Measurements from ENCODE around the gene KIAA0319L.
"Not testable (repeated sequence)": the region's sequence is repeated elsewhere in the genome, so short reads cannot be mapped to it uniquely, and the experiment has no call there.

The KIAA0319L gene

GRCh38 chr1:35587736-35588135 is 30.5 kb upstream of the KIAA0319L start:
- H2BK120ac ChIP-seq (ENCODE audit: low read depth, low read length): no peak overlapping the region
- H3K23ac ChIP-seq (ENCODE audit: low read length in 2 of 2): no peak overlapping the region
- H3K18ac ChIP-seq (ENCODE audit: low read depth in 1 of 2, low read length in 2 of 2): no peak overlapping the region
- no peaks in the 10 kb centered on the region for H3K4me1 ChIP-seq (ENCODE audit: control insufficient read depth, insufficient read depth, low read depth, low read length)
- no peak overlapping the region for H3K14ac ChIP-seq (ENCODE audit: low read length in 2 of 2)
- no peak overlapping the region for H3K27ac ChIP-seq (ENCODE audit: low read length, poor library complexity, severe bottlenecking)
- DNase-seq: no peak
- H3K9ac ChIP-seq (ENCODE audit: low read length): no peak overlapping the region
- H3K27me3 ChIP-seq (ENCODE audit: control insufficient read depth in 1 of 2, insufficient read depth in 1 of 2, low read length in 2 of 2): no peaks in the 10 kb centered on the region
- H2AFZ ChIP-seq (ENCODE audit: low read depth, low read length): no peak overlapping the region
- no peak overlapping the region for H4K8ac ChIP-seq (ENCODE audit: low read length)
- no peak overlapping the region for H2BK15ac ChIP-seq (ENCODE audit: low read depth, poor library complexity, severe bottlenecking)
- H2AK5ac ChIP-seq (ENCODE audit: low read length, severe bottlenecking): no peak overlapping the region
- no peaks in the 10 kb centered on the region for H3K79me1 ChIP-seq (replicated peaks; ENCODE audit: low read length, poor library complexity, severe bottlenecking)
- H3K9me3 ChIP-seq (ENCODE audit: control insufficient read depth, low read length): no peaks in the 10 kb centered on the region
- H3K4ac ChIP-seq (ENCODE audit: low read depth in 1 of 2, low read length in 2 of 2): no peak overlapping the region
- WGBS: 91% methylated on average over 3 of the region's 6 CpGs
- no peak overlapping the region for H3K4me3 ChIP-seq (ENCODE audit: insufficient read depth in 1 of 2, low read depth in 1 of 2, low read length in 2 of 2)
- H3K36me3 ChIP-seq (ENCODE audit: control insufficient read depth in 1 of 2, insufficient read depth in 2 of 2, low read depth in 1 of 2, low read length in 2 of 2): peaks cover 7 to 12% of the 10 kb centered on the region in 2 experiments
- no peak overlapping the region for H2BK12ac ChIP-seq (ENCODE audit: low read length in 2 of 2)
- H4K91ac ChIP-seq (ENCODE audit: low read length): no peak overlapping the region
- H2BK5ac ChIP-seq (ENCODE audit: low read depth, low read length, poor library complexity, severe bottlenecking): no peak overlapping the region
- H3K4me2 ChIP-seq (ENCODE audit: low read length, poor library complexity, severe bottlenecking): no peak overlapping the region

- H2AFZ ChIP-seq (ENCODE audit: low read depth, low read length): no peak overlapping the region
- H4K8ac ChIP-seq (ENCODE audit: low read length): no peak overlapping the region
- no peaks in the 10 kb centered on the region for H3K9me3 ChIP-seq (ENCODE audit: control insufficient read depth, low read length)
- WGBS: 93% methylated on average over 7 of the region's 7 CpGs
- DNase-seq: no peak
- no peak overlapping the region for H3K4me3 ChIP-seq (ENCODE audit: insufficient read depth in 1 of 2, low read depth in 1 of 2, low read length in 2 of 2)
- peaks cover 7 to 12% of the 10 kb centered on the region in 2 experiments for H3K36me3 ChIP-seq (ENCODE audit: control insufficient read depth in 1 of 2, insufficient read depth in 2 of 2, low read depth in 1 of 2, low read length in 2 of 2)
- H3K9ac ChIP-seq (ENCODE audit: low read length): no peak overlapping the region
- H3K4ac ChIP-seq (ENCODE audit: low read depth in 1 of 2, low read length in 2 of 2): no peak overlapping the region
- no peak overlapping the region for H4K91ac ChIP-seq (ENCODE audit: low read length)
- H2BK5ac ChIP-seq (ENCODE audit: low read depth, low read length, poor library complexity, severe bottlenecking): no peak overlapping the region
- H3K18ac ChIP-seq (ENCODE audit: low read depth in 1 of 2, low read length in 2 of 2): no peak overlapping the region
- H3K27ac ChIP-seq (ENCODE audit: low read length, poor library complexity, severe bottlenecking): no peak overlapping the region
- H3K4me2 ChIP-seq (ENCODE audit: low read length, poor library complexity, severe bottlenecking): no peak overlapping the region
- H2AK5ac ChIP-seq (ENCODE audit: low read length, severe bottlenecking): no peak overlapping the region
- H2BK120ac ChIP-seq (ENCODE audit: low read depth, low read length): no peak overlapping the region
- no peak overlapping the region for H2BK12ac ChIP-seq (ENCODE audit: low read length in 2 of 2)
- no peaks in the 10 kb centered on the region for H3K4me1 ChIP-seq (ENCODE audit: control insufficient read depth, insufficient read depth, low read depth, low read length)
- H3K23ac ChIP-seq (ENCODE audit: low read length in 2 of 2): no peak overlapping the region
- no peaks in the 10 kb centered on the region for H3K79me1 ChIP-seq (replicated peaks; ENCODE audit: low read length, poor library complexity, severe bottlenecking)
- no peak overlapping the region for H3K14ac ChIP-seq (ENCODE audit: low read length in 2 of 2)
- H2BK15ac ChIP-seq (ENCODE audit: low read depth, poor library complexity, severe bottlenecking): no peak overlapping the region
- H3K27me3 ChIP-seq (ENCODE audit: control insufficient read depth in 1 of 2, insufficient read depth in 1 of 2, low read length in 2 of 2): no peaks in the 10 kb centered on the region
Measured at GRCh38 chr1:35586808-35587207, 29.6 kb upstream of the KIAA0319L start.

- H3K27ac ChIP-seq (ENCODE audit: low read length, poor library complexity, severe bottlenecking); H3K36me3 ChIP-seq (ENCODE audit: control insufficient read depth in 1 of 2, insufficient read depth in 2 of 2, low read depth in 1 of 2, low read length in 2 of 2); H2BK120ac ChIP-seq (ENCODE audit: low read depth, low read length); H3K4me3 ChIP-seq (ENCODE audit: insufficient read depth in 1 of 2, low read depth in 1 of 2, low read length in 2 of 2); H2AK5ac ChIP-seq (ENCODE audit: low read length, severe bottlenecking); H3K9me3 ChIP-seq (ENCODE audit: control insufficient read depth, low read length); H3K18ac ChIP-seq (ENCODE audit: low read depth in 1 of 2, low read length in 2 of 2); H4K8ac ChIP-seq (ENCODE audit: low read length); H2AFZ ChIP-seq (ENCODE audit: low read depth, low read length); H3K4me2 ChIP-seq (ENCODE audit: low read length, poor library complexity, severe bottlenecking); H3K79me1 ChIP-seq (replicated peaks; ENCODE audit: low read length, poor library complexity, severe bottlenecking); H3K23ac ChIP-seq (ENCODE audit: low read length in 2 of 2); H3K27me3 ChIP-seq (ENCODE audit: control insufficient read depth in 1 of 2, insufficient read depth in 1 of 2, low read length in 2 of 2); H2BK5ac ChIP-seq (ENCODE audit: low read depth, low read length, poor library complexity, severe bottlenecking); H2BK12ac ChIP-seq (ENCODE audit: low read length in 2 of 2); DNase-seq; H3K14ac ChIP-seq (ENCODE audit: low read length in 2 of 2); H2BK15ac ChIP-seq (ENCODE audit: low read depth, poor library complexity, severe bottlenecking); H4K91ac ChIP-seq (ENCODE audit: low read length); H3K4ac ChIP-seq (ENCODE audit: low read depth in 1 of 2, low read length in 2 of 2); H3K4me1 ChIP-seq (ENCODE audit: control insufficient read depth, insufficient read depth, low read depth, low read length); H3K9ac ChIP-seq (ENCODE audit: low read length): not testable (repeated sequence)
- 88% methylated on average over 1 of the region's 1 CpG for WGBS
Measured at GRCh38 chr1:35585805-35586204, 28.6 kb upstream of the KIAA0319L start.

- Histone ChIP-seq H2BK15ac (ENCODE audit: low read depth, poor library complexity, severe bottlenecking) (no peak overlapping the region), H3K27ac (ENCODE audit: low read length, poor library complexity, severe bottlenecking) (no peak overlapping the region), H3K36me3 (ENCODE audit: control insufficient read depth in 1 of 2, insufficient read depth in 2 of 2, low read depth in 1 of 2, low read length in 2 of 2) (peaks cover 0 to 3% of the 10 kb centered on the region in 2 experiments), H3K27me3 (ENCODE audit: control insufficient read depth in 1 of 2, insufficient read depth in 1 of 2, low read length in 2 of 2) (no peaks in the 10 kb centered on the region), H3K14ac (ENCODE audit: low read length in 2 of 2) (no peak overlapping the region), H3K4ac (ENCODE audit: low read depth in 1 of 2, low read length in 2 of 2) (no peak overlapping the region), H3K23ac (ENCODE audit: low read length in 2 of 2) (no peak overlapping the region), H2AFZ (ENCODE audit: low read depth, low read length) (no peak overlapping the region), H3K18ac (ENCODE audit: low read depth in 1 of 2, low read length in 2 of 2) (no peak overlapping the region), H4K91ac (ENCODE audit: low read length) (no peak overlapping the region), H3K9ac (ENCODE audit: low read length) (no peak overlapping the region), H4K8ac (ENCODE audit: low read length) (no peak overlapping the region), H2AK5ac (ENCODE audit: low read length, severe bottlenecking) (no peak overlapping the region), H2BK12ac (ENCODE audit: low read length in 2 of 2) (no peak overlapping the region), H3K4me1 (ENCODE audit: control insufficient read depth, insufficient read depth, low read depth, low read length) (no peaks in the 10 kb centered on the region), H2BK120ac (ENCODE audit: low read depth, low read length) (no peak overlapping the region), H3K4me2 (ENCODE audit: low read length, poor library complexity, severe bottlenecking) (no peak overlapping the region), H3K4me3 (ENCODE audit: insufficient read depth in 1 of 2, low read depth in 1 of 2, low read length in 2 of 2) (no peak overlapping the region), H3K9me3 (ENCODE audit: control insufficient read depth, low read length) (no peaks in the 10 kb centered on the region), H2BK5ac (ENCODE audit: low read depth, low read length, poor library complexity, severe bottlenecking) (no peak overlapping the region), H3K79me1 (replicated peaks; ENCODE audit: low read length, poor library complexity, severe bottlenecking) (no peaks in the 10 kb centered on the region)
- 100% methylated on average over 1 of the region's 3 CpGs for WGBS
- DNase-seq: no peak
Measured at GRCh38 chr1:35585281-35585680, 28.1 kb upstream of the KIAA0319L start.

Data from mesenchymal stem cell (in vitro differentiated cells and primary cell).